ENCODE measurements around the gene ZDHHC6. TPM values are rescaled to one million over a fixed set of nuclear protein-coding genes. Genes with fewer than 3 reads are reported as not detected.

ZDHHC6 gene
- total RNA-seq, 1 experiment from 2014 or later, result 88.5 TPM

GRCh38 chr10:112393341-112393740 is 53.4 kb downstream of the ZDHHC6 start:
- H3K27me3 ChIP-seq (ENCODE audit: insufficient read depth, low read length), result no peaks in the 10 kb centered on the region
- H3K4me1 ChIP-seq (ENCODE audit: control insufficient read depth in 1 of 2, insufficient read depth in 2 of 2, low read length in 2 of 2), result peaks cover 81 to 86% of the 10 kb centered on the region in 2 experiments
- H3K27ac ChIP-seq (ENCODE audit: low read depth, low read length), result peak overlapping the region; percentile 62
- H3K9me2 ChIP-seq (ENCODE audit: insufficient read depth), result no peaks in the 10 kb centered on the region
- RAD21 ChIA-PET (ENCODE audit: low non-redundant PET in 1 of 2, low total read pairs in 2 of 2, uncharacterized antibody in 2 of 2, unreplicated experiment in 2 of 2), result no interaction called here
- peak overlapping the region; percentile 34 for H3K9ac ChIP-seq (ENCODE audit: low read length)
- peaks cover 12 to 20% of the 10 kb centered on the region in 2 experiments; a peak in 3 of 4 replicates for H3K36me3 ChIP-seq (ENCODE audit: control insufficient read depth in 1 of 2, insufficient read depth in 2 of 2, low read length in 2 of 2)
- H3K79me2 ChIP-seq (ENCODE audit: insufficient read depth, low read length), result peaks cover 78% of the 10 kb centered on the region
- H3K4me2 ChIP-seq (ENCODE audit: low read length), result peak overlapping the region; percentile 51
- POLR2A ChIA-PET, result interaction anchor here (0.9 to 2.0 kb wide), 3 partner anchors 8 to 19 kb away, joined by 5 to 7 read pairs (median 6); partner anchors contain the start of gene ACSL5
- BruUV-seq (replicated peaks), result no TSS peak
- H3K9me3 ChIP-seq (ENCODE audit: control insufficient read depth in 1 of 2, insufficient read depth in 1 of 2, low read depth in 1 of 2, low read length in 2 of 2), result no peaks in the 10 kb centered on the region
- no peak overlapping the region for H2AFZ ChIP-seq (ENCODE audit: low read depth, low read length, poor library complexity, severe bottlenecking)
- ATAC-seq, result no peak
- no peaks in the 10 kb centered on the region for H4K20me1 ChIP-seq (ENCODE audit: insufficient read depth)
- no peak for TF ChIP-seq EZH2 (IDR thresholded peaks at IDR 0.05)
- TF ChIP-seq FOSL1 (IDR thresholded peaks at IDR 0.05; ENCODE audit: low read depth), result no peak
- TF ChIP-seq RAD21 (IDR thresholded peaks at IDR 0.05; ENCODE audit: low read depth), result no peak
- no peak for TF ChIP-seq CBX3 (IDR thresholded peaks at IDR 0.05; ENCODE audit: low read depth)
- TF ChIP-seq, protein P1, sequence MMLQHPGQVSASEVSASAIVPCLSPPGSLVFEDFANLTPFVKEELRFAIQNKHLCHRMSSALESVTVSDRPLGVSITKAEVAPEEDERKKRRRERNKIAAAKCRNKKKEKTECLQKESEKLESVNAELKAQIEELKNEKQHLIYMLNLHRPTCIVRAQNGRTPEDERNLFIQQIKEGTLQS (IDR thresholded peaks at IDR 0.05), result no peak
- CTCF ChIA-PET, result interaction anchor here (1.4 kb wide), 1 partner anchor 42 kb away, joined by 4 read pairs; no protein-coding TSS in a partner anchor
- no peak overlapping the region for H3K4me3 ChIP-seq (replicated peaks in 1 of 2; ENCODE audit: low read depth in 1 of 2, low read length in 2 of 2)
- intact Hi-C loops (cut with micrococcal nuclease), result no loop called here
- DNase-seq (ENCODE audit: low read depth, low spot score), result no peak

GRCh38 chr10:112390125-112390703 is 56.5 kb downstream of the ZDHHC6 start:
- ChIA-PET POLR2A (interaction anchor here (1.0 to 9.8 kb wide), 11 partner anchors 11 to 129 kb away, joined by 3 to 134 read pairs (median 5); partner anchors contain the start of gene ACSL5), RAD21 (ENCODE audit: low non-redundant PET in 1 of 2, low total read pairs in 2 of 2, uncharacterized antibody in 2 of 2, unreplicated experiment in 2 of 2) (interaction anchor here (0.9 to 1.2 kb wide), 3 partner anchors 10 to 58 kb away, joined by 3 read pairs; no protein-coding TSS in a partner anchor), CTCF (interaction anchor here (1.0 kb wide), 1 partner anchor 76 kb away, joined by 3 read pairs; no protein-coding TSS in a partner anchor)
- BruUV-seq (replicated peaks), result TSS peak; percentile 29
- H3K9me2 ChIP-seq (ENCODE audit: insufficient read depth), result no peaks in the 10 kb centered on the region
- H3K4me3 ChIP-seq (replicated peaks in 1 of 2; ENCODE audit: low read depth in 1 of 2, low read length in 2 of 2), result no peak overlapping the region
- peak overlapping the region; percentile 77 for H3K27ac ChIP-seq (ENCODE audit: low read depth, low read length)
- H4K20me1 ChIP-seq (ENCODE audit: insufficient read depth), result no peaks in the 10 kb centered on the region
- H3K4me2 ChIP-seq (ENCODE audit: low read length), result peak overlapping the region; percentile 56
- intact Hi-C loops (cut with micrococcal nuclease), result no loop called here
- no peaks in the 10 kb centered on the region for H3K27me3 ChIP-seq (ENCODE audit: insufficient read depth, low read length)
- H3K9me3 ChIP-seq (ENCODE audit: control insufficient read depth in 1 of 2, insufficient read depth in 1 of 2, low read depth in 1 of 2, low read length in 2 of 2), result no peaks in the 10 kb centered on the region
- peaks cover 87% of the 10 kb centered on the region for H3K79me2 ChIP-seq (ENCODE audit: insufficient read depth, low read length)
- no peak for ATAC-seq
- H2AFZ ChIP-seq (ENCODE audit: low read depth, low read length, poor library complexity, severe bottlenecking), result no peak overlapping the region
- DNase-seq (ENCODE audit: low read depth, low spot score), result no peak
- H3K9ac ChIP-seq (ENCODE audit: low read length), result peak overlapping the region; percentile 62
- peaks cover 0 to 2% of the 10 kb centered on the region in 2 experiments; a peak in 2 of 4 replicates for H3K36me3 ChIP-seq (ENCODE audit: control insufficient read depth in 1 of 2, insufficient read depth in 2 of 2, low read length in 2 of 2)
- no peak for TF ChIP-seq TCF7L2 (IDR thresholded peaks at IDR 0.05; ENCODE audit: borderline replicate concordance, extremely low read depth, insufficient read depth, insufficient read length)
- no peak for TF ChIP-seq SRF (IDR thresholded peaks at IDR 0.05; ENCODE audit: low read depth)
- TF ChIP-seq SIN3A (IDR thresholded peaks at IDR 0.05; ENCODE audit: low read depth), result no peak
- TF ChIP-seq EZH2phosphoT487 (IDR thresholded peaks at IDR 0.05; ENCODE audit: borderline replicate concordance), result no peak
- TF ChIP-seq SP1 (IDR thresholded peaks at IDR 0.05; ENCODE audit: low read depth), result no peak
- TF ChIP-seq CBX3 (IDR thresholded peaks at IDR 0.05; ENCODE audit: low read depth), result no peak
- TF ChIP-seq YY1 (IDR thresholded peaks at IDR 0.05; ENCODE audit: extremely low read depth, insufficient replicate concordance, low read depth, low read length), result no peak
- TF ChIP-seq, protein P1 (IDR thresholded peaks at IDR 0.05), result no peak
- TF ChIP-seq ZFX (IDR thresholded peaks at IDR 0.05), result no peak
- no peak for TF ChIP-seq JUND (IDR thresholded peaks at IDR 0.05)
- no peak for TF ChIP-seq POLR2AphosphoS5 (IDR thresholded peaks at IDR 0.05; ENCODE audit: low read depth, low read length)
- no peak for TF ChIP-seq MAX (IDR thresholded peaks at IDR 0.05)
- no peak for TF ChIP-seq EGR1 (IDR thresholded peaks at IDR 0.05; ENCODE audit: low read depth)
- peaks cover 94 to 97% of the 10 kb centered on the region in 2 experiments for H3K4me1 ChIP-seq (ENCODE audit: control insufficient read depth in 1 of 2, insufficient read depth in 2 of 2, low read length in 2 of 2)

All from HCT116 (cell line).